Stimulated activated naive B cell treated with anti-CD40 and anti-IgM and Interleukin-4, amounts not matched to agents 10 μg/mL and 1 μg/mL and 100 μg/mL, for 72 hours (primary cell): Measurements from ENCODE around the gene ELK3.

Experiments
- ATAC-seq, 2 donors: fragments of 150-1000 bp; cut with Tn5 transposase; replicated peaks; 2 replicates each; pipeline ENCODE4 v1.10.0; 2021; ENCODE audit warnings: moderate library complexity in 1 of 2
- DNase-seq: peaks from one replicate; pipeline ENCODE4 v3.0.0; 2021
- H3K27ac Mint-ChIP-seq: one replicate; pipeline ENCODE4 v1.8.0; 2022; ENCODE audit warnings: mild to moderate bottlenecking, mixed read lengths
- H3K27me3 Mint-ChIP-seq, 2 donors: one replicate each; pipeline ENCODE4 v1.8.0; 2022; ENCODE audit warnings: mixed read lengths in 2 of 2
- H3K36me3 Mint-ChIP-seq, 2 donors: one replicate each; pipeline ENCODE4 v1.8.0; 2022; ENCODE audit warnings: mixed read lengths in 2 of 2, mild to moderate bottlenecking in 1 of 2
- H3K4me1 Mint-ChIP-seq, 2 donors: one replicate each; pipeline ENCODE4 v1.8.0; 2022; ENCODE audit warnings: mixed read lengths in 2 of 2, mild to moderate bottlenecking in 1 of 2
- H3K4me3 Mint-ChIP-seq, 2 donors: one replicate each; pipeline ENCODE4 v1.8.0; 2022; ENCODE audit warnings: mild to moderate bottlenecking in 2 of 2, mixed read lengths in 2 of 2, moderate library complexity in 1 of 2
- H3K9me3 Mint-ChIP-seq, 2 donors: one replicate each; pipeline ENCODE4 v1.8.0; 2022; ENCODE audit warnings: mixed read lengths in 2 of 2, mild to moderate bottlenecking in 1 of 2

The ELK3 gene

DNA sequence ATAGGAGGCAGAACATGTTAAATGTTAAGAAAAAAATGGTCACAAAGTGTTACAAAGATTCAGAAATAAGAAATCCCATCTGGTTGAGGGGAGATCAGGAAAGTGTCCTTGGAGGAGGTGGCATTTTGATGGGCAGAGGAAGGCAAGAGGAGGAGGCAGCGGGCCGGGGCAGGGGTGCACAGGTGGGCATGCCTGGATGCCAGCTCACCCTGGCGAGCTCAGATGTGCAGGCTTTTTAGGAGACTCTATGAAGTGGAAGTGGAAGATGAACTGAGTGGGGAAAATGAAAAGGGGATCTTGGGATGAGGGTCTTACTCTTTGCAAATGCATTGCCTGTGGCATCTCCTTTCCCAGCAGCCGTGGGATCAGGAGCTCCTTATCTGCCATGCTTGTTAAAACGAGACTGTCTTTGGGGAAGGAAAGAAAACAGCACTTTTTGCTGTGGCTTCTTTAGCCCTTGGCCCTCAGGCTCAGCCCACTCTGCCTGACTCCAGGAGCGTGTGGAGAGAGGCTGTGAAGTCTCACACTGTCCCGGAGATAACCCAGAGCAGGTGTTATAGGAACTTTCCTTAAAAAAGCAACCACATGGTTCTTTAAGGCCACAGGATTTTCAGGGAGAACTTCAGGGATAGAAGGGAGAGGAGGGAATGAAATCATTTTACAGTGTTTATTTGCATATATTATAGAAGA, 62.6 kb downstream of the ELK3 start:
- H3K4me3 Mint-ChIP-seq, result no peak overlapping the region
- no peaks in the 10 kb centered on the region for H3K9me3 Mint-ChIP-seq
- ATAC-seq (no peak), DNase-seq (no peak)
- H3K27ac Mint-ChIP-seq, result no peak overlapping the region
- peaks cover 0 to 12% of the 10 kb centered on the region in 2 donors for H3K4me1 Mint-ChIP-seq
- peaks cover 23 to 34% of the 10 kb centered on the region in 2 donors for H3K36me3 Mint-ChIP-seq
- H3K27me3 Mint-ChIP-seq, result no peaks in the 10 kb centered on the region

DNA sequence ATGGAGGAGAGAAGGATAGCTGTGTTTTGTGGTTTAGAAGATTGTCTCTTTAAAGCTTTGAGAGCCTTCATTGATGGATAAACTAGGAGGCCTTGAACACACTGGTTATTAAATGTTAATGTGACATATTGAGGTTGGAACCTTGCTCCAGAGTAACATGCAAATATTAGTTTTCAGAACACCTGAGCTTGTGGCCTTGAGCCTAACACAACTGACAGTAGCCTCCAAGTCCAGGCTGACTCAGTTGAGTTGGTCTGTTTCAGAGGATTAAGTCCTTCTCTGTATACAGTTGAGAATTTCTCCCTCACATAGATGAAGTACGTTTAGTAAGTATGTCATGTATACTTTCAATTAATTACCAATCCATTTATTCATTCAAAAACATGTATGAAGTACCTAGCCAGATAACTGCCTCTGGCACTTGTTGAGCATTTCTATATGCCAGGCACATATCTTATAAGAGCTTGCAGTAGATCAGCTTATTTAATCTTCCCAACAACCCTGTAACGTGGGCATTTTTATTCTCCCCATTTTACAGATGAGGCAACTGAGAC, 63.5 kb downstream of the ELK3 start:
- DNase-seq (no peak), ATAC-seq (no peak)
- H3K9me3 Mint-ChIP-seq, result no peaks in the 10 kb centered on the region
- peaks cover 21 to 29% of the 10 kb centered on the region in 2 donors for H3K36me3 Mint-ChIP-seq
- H3K4me3 Mint-ChIP-seq, result no peak overlapping the region
- H3K27me3 Mint-ChIP-seq, result no peaks in the 10 kb centered on the region
- peak overlapping the region; percentile 65 for H3K27ac Mint-ChIP-seq
- H3K4me1 Mint-ChIP-seq, result peaks cover 0 to 12% of the 10 kb centered on the region in 2 donors

- H3K36me3 Mint-ChIP-seq, result peaks cover 22 to 31% of the 10 kb centered on the region in 2 donors
- H3K4me3 Mint-ChIP-seq, result no peak overlapping the region
- peak; percentile 27 to 34 for ATAC-seq
- H3K27me3 Mint-ChIP-seq, result no peaks in the 10 kb centered on the region
- H3K27ac Mint-ChIP-seq, result peak overlapping the region; percentile 65
- peaks cover 0 to 12% of the 10 kb centered on the region in 2 donors for H3K4me1 Mint-ChIP-seq
- no peaks in the 10 kb centered on the region for H3K9me3 Mint-ChIP-seq
- no peak for DNase-seq
Measured at GRCh38 chr12:96258104-96258961, 64.2 kb downstream of the ELK3 start.

GRCh38 chr12:96260231-96260630, 66.1 kb downstream of the ELK3 start:
- no peak overlapping the region for H3K4me3 Mint-ChIP-seq

DNA sequence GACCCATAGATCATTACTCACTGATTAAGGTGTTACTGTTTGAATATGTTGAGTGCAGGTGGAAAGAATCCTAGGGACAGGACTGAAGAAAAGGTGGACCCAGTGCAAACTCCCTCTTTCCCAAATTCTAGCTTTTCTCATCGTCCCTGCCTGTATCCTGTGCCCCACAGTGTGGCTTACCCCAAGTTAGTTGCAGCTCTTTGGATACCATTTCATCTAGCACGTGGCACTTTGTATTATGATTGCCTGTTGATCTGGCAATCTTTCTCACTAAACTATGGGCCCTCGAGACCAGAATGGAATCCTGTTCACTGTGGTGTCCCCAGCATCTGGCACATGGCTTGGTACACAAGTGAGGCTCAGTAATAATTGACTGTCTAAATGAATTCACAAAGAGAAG, 66.5 kb downstream of the ELK3 start:
- Mint-ChIP-seq H3K9me3 (no peaks in the 10 kb centered on the region), H3K36me3 (peaks cover 32 to 44% of the 10 kb centered on the region in 2 donors), H3K27ac (peak overlapping the region; percentile 43), H3K4me1 (peaks cover 0 to 4% of the 10 kb centered on the region in 2 donors), H3K4me3 (no peak overlapping the region), H3K27me3 (no peaks in the 10 kb centered on the region)
- ATAC-seq, result no peak
- no peak for DNase-seq

More at GRCh38 chr12:96260231-96260630, 66.1 kb downstream of the ELK3 start:
- Mint-ChIP-seq H3K9me3 (no peaks in the 10 kb centered on the region), H3K4me1 (peaks cover 0 to 5% of the 10 kb centered on the region in 2 donors), H3K27ac (no peak overlapping the region), H3K27me3 (no peaks in the 10 kb centered on the region), H3K36me3 (peaks cover 31 to 42% of the 10 kb centered on the region in 2 donors)
- no peak for ATAC-seq
- DNase-seq, result no peak

DNA sequence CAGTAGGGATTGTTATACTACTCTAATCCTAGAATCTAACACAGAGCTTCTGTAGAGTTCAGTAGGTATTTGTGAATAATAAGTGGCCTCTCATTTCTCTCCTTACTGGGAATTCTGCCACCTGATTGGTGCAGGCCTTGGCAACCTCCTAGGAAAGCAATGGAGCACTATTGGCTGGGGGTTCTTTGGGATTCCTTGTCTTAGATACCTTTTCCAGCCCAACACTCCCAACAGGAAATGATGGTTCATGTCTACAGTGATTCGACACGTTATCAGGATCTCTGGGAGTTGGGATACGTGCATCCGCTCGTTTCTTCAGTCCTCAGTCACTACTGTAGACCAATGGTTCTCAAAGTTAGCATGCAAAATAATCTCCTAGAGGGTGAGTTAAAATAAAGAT, 67.4 kb downstream of the ELK3 start:
- Mint-ChIP-seq H3K36me3 (peaks cover 32 to 44% of the 10 kb centered on the region in 2 donors), H3K9me3 (no peaks in the 10 kb centered on the region), H3K27ac (no peak overlapping the region), H3K4me3 (no peak overlapping the region), H3K4me1 (peaks cover 0 to 4% of the 10 kb centered on the region in 2 donors), H3K27me3 (no peaks in the 10 kb centered on the region)
- no peak for ATAC-seq
- DNase-seq, result no peak

- Mint-ChIP-seq H3K27me3 (no peaks in the 10 kb centered on the region), H3K36me3 (peaks cover 32 to 44% of the 10 kb centered on the region in 2 donors), H3K4me1 (peaks cover 0 to 4% of the 10 kb centered on the region in 2 donors), H3K9me3 (no peaks in the 10 kb centered on the region), H3K27ac (peak overlapping the region; percentile 33), H3K4me3 (no peak overlapping the region)
- ATAC-seq (no peak), DNase-seq (no peak)
Measured at GRCh38 chr12:96263449-96263902, 69.3 kb downstream of the ELK3 start.

- H3K4me3 Mint-ChIP-seq, result no peak overlapping the region
- no peak for ATAC-seq
- no peaks in the 10 kb centered on the region for H3K27me3 Mint-ChIP-seq
- H3K9me3 Mint-ChIP-seq, result no peaks in the 10 kb centered on the region
- peaks cover 7 to 8% of the 10 kb centered on the region in 2 donors for H3K4me1 Mint-ChIP-seq
- peak overlapping the region; percentile 48 for H3K27ac Mint-ChIP-seq
- peaks cover 29 to 51% of the 10 kb centered on the region in 2 donors for H3K36me3 Mint-ChIP-seq
- no peak for DNase-seq
Measured at GRCh38 chr12:96265400-96265799, 71.2 kb downstream of the ELK3 start.

DNA sequence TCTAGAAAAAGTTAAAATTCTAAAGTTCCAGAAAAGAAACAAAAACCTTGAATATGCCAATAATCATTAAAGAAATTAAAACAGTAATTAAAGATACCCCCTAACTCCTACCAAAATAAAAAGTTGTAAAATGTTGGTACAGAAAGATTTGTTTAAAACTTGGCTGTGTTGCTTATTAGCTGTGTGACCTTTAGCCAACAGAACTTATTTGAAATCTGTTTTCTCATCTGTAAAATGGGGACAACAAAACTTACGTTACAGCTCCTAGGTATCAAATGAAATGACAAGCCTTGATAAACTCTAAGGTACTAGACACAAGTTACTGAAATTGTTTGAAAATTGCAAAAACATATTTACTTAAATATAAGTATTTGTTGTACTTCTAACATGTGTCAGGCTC, 71.7 kb downstream of the ELK3 start:
- H3K4me1 Mint-ChIP-seq, result peaks cover 6 to 7% of the 10 kb centered on the region in 2 donors
- no peak for ATAC-seq

GRCh38 chr12:96266238-96266637, 72.1 kb downstream of the ELK3 start:
- Mint-ChIP-seq H3K36me3 (peaks cover 20 to 44% of the 10 kb centered on the region in 2 donors), H3K27ac (no peak overlapping the region), H3K9me3 (no peaks in the 10 kb centered on the region), H3K27me3 (no peaks in the 10 kb centered on the region), H3K4me3 (no peak overlapping the region), H3K4me1 (peaks cover 6 to 7% of the 10 kb centered on the region in 2 donors)
- ATAC-seq (no peak), DNase-seq (no peak)

More for the DNA sequence above, 71.7 kb downstream of the ELK3 start:
- no peak for DNase-seq
- H3K4me3 Mint-ChIP-seq, result no peak overlapping the region
- H3K27ac Mint-ChIP-seq, result no peak overlapping the region
- no peaks in the 10 kb centered on the region for H3K27me3 Mint-ChIP-seq
- no peaks in the 10 kb centered on the region for H3K9me3 Mint-ChIP-seq
- H3K36me3 Mint-ChIP-seq, result peaks cover 24 to 48% of the 10 kb centered on the region in 2 donors

DNA sequence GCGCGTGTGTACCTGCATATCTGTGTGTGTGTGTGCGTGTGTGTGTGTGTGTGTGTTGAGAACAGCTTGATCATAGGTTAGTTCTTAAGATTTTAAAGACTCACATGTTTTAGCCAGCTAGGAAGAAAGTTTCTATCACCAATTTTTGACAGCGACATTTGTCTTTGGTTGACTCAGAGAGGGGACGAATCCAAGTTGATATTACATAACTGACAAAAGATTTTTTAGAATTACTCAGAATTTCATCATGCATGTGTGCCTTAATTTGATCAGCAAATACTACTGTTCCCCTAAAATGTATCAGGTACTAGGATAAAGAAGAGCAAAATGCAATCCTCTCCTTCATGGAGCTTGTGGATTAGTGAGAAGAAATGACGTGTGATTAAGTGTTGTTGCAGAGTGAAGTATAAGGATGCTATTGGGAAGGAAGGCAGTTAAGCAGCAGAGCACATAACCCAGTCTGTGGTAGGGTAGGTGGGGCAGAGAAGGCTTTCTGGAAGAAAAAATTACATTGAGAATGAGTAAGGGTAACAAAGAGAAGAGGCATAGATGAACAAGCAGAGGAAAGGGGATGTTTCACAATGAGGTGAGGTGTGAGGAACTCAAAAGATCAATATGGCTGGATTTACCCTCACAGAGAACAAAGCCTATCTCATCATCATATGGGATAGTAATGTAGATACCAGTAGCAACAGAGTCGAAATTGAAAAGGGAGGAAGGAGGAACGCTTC, 77.5 kb downstream of the ELK3 start:
- ATAC-seq (no peak), DNase-seq (no peak)
- Mint-ChIP-seq H3K4me3 (no peak overlapping the region), H3K9me3 (no peaks in the 10 kb centered on the region), H3K27ac (no peak overlapping the region), H3K27me3 (no peaks in the 10 kb centered on the region), H3K4me1 (peaks cover 14 to 20% of the 10 kb centered on the region in 2 donors), H3K36me3 (peaks cover 20 to 48% of the 10 kb centered on the region in 2 donors)

GRCh38 chr12:96274331-96274730, 80.2 kb downstream of the ELK3 start:
- ATAC-seq (peak; percentile 60 to 73), DNase-seq (no peak)
- Mint-ChIP-seq H3K27me3 (no peaks in the 10 kb centered on the region), H3K9me3 (no peaks in the 10 kb centered on the region), H3K27ac (no peak overlapping the region), H3K36me3 (peaks cover 30 to 56% of the 10 kb centered on the region in 2 donors), H3K4me3 (no peak overlapping the region), H3K4me1 (peaks cover 14 to 20% of the 10 kb centered on the region in 2 donors)

DNA sequence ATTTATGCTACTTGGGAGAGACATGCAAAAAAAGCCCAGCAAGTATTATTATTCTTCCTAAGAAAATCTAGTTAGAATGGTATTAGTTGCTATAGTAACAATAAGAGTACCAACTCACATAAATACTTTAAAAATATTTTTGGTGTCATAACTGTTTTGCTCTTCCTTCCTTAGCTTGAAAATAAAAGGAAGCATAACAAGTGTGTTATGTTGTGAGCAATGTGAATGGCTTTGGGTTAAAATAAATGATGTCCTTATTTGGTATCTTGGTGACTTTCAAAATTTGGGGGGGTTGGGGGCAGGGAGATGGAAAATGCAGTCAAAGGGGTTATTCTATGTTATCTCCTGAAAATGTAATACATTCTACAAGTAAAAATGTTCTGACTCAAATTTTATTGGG, 91.0 kb downstream of the ELK3 start:
- Mint-ChIP-seq H3K27ac (no peak overlapping the region), H3K4me3 (no peak overlapping the region), H3K4me1 (peaks cover 0 to 2% of the 10 kb centered on the region in 2 donors), H3K27me3 (no peaks in the 10 kb centered on the region), H3K9me3 (no peaks in the 10 kb centered on the region), H3K36me3 (peaks cover 20 to 41% of the 10 kb centered on the region in 2 donors)
- DNase-seq (no peak), ATAC-seq (no peak)

- H3K36me3 Mint-ChIP-seq, result peaks cover 12 to 46% of the 10 kb centered on the region in 2 donors
- H3K27me3 Mint-ChIP-seq, result no peaks in the 10 kb centered on the region
- no peaks in the 10 kb centered on the region for H3K9me3 Mint-ChIP-seq
- no peak overlapping the region for H3K4me3 Mint-ChIP-seq
- ATAC-seq (no peak), DNase-seq (no peak)
- H3K4me1 Mint-ChIP-seq, result peaks cover 0 to 2% of the 10 kb centered on the region in 2 donors
- no peak overlapping the region for H3K27ac Mint-ChIP-seq
Measured at GRCh38 chr12:96289067-96289466, 94.9 kb downstream of the ELK3 start.
